C4-2B (cell line): Measurements from ENCODE around the gene AK4.

Experiments
- H3K27ac ChIP-seq: fragments of 450-650 bp; 2 replicates; pipeline ENCODE4 v1.5.1; 2017
- CTCF ChIP-seq: fragments of 450-650 bp; conservative IDR thresholded peaks from 2 replicates; pipeline ENCODE4 v1.5.1; 2017; ENCODE audit warnings: mild to moderate bottlenecking
- ZFX ChIP-seq: fragments of 450-650 bp; IDR thresholded peaks from 2 replicates; pipeline ENCODE4 v1.6.1; 2017

Gene AK4

GRCh38 chr1:65278376-65279069 is 130.5 kb downstream of the AK4 start:
- H3K27ac ChIP-seq: no peak overlapping the region
- TF ChIP-seq ZFX (no peak), CTCF (no peak)

- H3K27ac ChIP-seq: no peak overlapping the region
- TF ChIP-seq ZFX (no peak), CTCF (no peak)
Measured at GRCh38 chr1:65279070-65279779, 131.2 kb downstream of the AK4 start.
